Measurements from ENCODE around the gene MYO9B.

MYO9B gene

DNA sequence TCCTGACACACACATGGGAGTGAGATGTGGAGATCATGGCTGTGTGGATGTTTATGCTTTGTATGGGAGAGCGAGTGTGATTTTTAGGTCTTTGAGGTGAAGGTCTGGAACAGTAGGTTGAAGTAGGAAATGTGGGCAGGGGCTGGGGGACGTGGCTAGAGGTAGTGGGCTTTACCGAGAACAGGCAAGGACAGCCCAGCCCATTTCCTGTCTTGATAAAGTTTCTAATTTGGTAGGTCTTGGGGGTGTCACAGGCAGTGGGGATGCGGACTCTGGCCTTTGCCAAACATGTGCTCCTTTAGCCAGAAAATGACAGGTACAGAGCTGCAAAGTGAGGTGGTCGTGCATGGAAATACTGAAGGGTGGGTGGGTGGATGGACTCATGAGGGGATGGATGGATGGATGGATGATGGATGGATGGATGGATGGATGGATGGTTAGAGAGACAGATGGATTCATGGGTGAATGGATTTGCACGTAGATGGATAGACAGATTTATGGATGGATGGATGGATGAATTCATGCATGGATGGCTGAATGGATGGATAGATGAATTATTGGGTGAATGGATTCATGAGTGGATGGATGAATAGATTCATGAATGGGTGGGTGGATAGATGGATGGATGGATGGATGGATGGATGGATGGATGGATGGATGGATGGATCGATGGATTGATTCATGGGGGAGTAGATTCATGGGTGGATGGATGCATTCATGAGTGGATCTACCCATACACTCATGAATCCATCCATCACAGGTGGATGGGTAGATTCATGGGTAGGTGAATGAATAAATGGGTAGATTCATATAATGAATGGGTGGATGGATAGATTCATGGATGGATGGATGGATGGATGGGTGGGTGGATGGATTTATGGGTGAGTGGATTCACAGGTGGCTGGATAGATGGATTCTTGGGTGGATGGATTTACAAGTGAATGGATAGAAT is 70.2 kb downstream of the MYO9B start:
- Histone ChIP-seq H3K9ac (ENCODE audit: low read length) (no peak overlapping the region), H3K4me3 (ENCODE audit: low read length) (no peak overlapping the region), H4K20me1 (ENCODE audit: insufficient read depth, low read length) (peaks cover 14% of the 10 kb centered on the region), H3K4me2 (ENCODE audit: low read length) (no peak overlapping the region), H3K27me3 (ENCODE audit: low read depth, low read length) (no peaks in the 10 kb centered on the region), H3K9me3 (ENCODE audit: insufficient read depth, low read length) (no peaks in the 10 kb centered on the region), H3K79me2 (ENCODE audit: low read length) (peaks cover 10% of the 10 kb centered on the region; the same call in 1 of the 2 replicates), H2AFZ (ENCODE audit: low read depth, low read length) (no peak overlapping the region), H3K4me1 (ENCODE audit: low read length) (no peaks in the 10 kb centered on the region), H3K36me3 (replicated peaks; ENCODE audit: low read depth, low read length) (peaks cover 39% of the 10 kb centered on the region), H3K27ac (ENCODE audit: low read length) (no peak overlapping the region)
- TF ChIP-seq EZH2phosphoT487 (IDR thresholded peaks at IDR 0.05; ENCODE audit: low read depth) = no peak
- TF ChIP-seq, protein P1, sequence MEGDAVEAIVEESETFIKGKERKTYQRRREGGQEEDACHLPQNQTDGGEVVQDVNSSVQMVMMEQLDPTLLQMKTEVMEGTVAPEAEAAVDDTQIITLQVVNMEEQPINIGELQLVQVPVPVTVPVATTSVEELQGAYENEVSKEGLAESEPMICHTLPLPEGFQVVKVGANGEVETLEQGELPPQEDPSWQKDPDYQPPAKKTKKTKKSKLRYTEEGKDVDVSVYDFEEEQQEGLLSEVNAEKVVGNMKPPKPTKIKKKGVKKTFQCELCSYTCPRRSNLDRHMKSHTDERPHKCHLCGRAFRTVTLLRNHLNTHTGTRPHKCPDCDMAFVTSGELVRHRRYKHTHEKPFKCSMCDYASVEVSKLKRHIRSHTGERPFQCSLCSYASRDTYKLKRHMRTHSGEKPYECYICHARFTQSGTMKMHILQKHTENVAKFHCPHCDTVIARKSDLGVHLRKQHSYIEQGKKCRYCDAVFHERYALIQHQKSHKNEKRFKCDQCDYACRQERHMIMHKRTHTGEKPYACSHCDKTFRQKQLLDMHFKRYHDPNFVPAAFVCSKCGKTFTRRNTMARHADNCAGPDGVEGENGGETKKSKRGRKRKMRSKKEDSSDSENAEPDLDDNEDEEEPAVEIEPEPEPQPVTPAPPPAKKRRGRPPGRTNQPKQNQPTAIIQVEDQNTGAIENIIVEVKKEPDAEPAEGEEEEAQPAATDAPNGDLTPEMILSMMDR (IDR thresholded peaks at IDR 0.05; ENCODE audit: low read depth, low read length) = no peak

DNA sequence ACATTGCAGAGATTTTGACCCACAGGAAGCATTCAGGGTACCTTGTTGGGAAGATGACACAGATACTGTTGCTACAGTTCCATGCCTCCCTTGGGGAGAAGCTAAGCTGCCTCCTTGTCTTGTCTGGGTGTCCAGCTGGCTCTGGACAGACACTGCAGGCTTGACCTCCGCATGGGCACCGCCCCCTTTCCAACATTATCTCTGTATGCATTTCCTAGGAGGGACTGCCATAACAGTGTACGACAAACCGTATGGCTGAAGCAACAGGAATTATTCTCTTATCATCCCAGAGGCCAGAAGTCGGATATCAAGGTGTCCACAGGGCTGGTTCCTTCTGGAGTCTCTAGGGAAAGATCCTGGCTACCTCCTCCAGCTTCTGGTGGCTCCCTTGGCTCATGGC is 72.6 kb downstream of the MYO9B start:
- Histone ChIP-seq H3K4me1 (ENCODE audit: low read length) (no peaks in the 10 kb centered on the region), H2AFZ (ENCODE audit: low read depth, low read length) (no peak overlapping the region), H3K27me3 (ENCODE audit: low read depth, low read length) (no peaks in the 10 kb centered on the region), H3K79me2 (ENCODE audit: low read length) (peaks cover 4% of the 10 kb centered on the region; the same call in 1 of the 2 replicates), H3K36me3 (replicated peaks; ENCODE audit: low read depth, low read length) (peaks cover 41% of the 10 kb centered on the region), H3K4me3 (ENCODE audit: low read length) (no peak overlapping the region), H3K4me2 (ENCODE audit: low read length) (no peak overlapping the region), H3K9ac (ENCODE audit: low read length) (no peak overlapping the region), H3K27ac (ENCODE audit: low read length) (no peak overlapping the region), H4K20me1 (ENCODE audit: insufficient read depth, low read length) (peaks cover 9% of the 10 kb centered on the region), H3K9me3 (ENCODE audit: insufficient read depth, low read length) (no peaks in the 10 kb centered on the region)
- TF ChIP-seq EZH2phosphoT487 (IDR thresholded peaks at IDR 0.05; ENCODE audit: low read depth) = no peak
- TF ChIP-seq, protein P1 (IDR thresholded peaks at IDR 0.05; ENCODE audit: low read depth, low read length) = no peak

GRCh38 chr19:17149393-17150135 is 74.0 kb downstream of the MYO9B start:
- no peak overlapping the region for H3K27ac ChIP-seq (ENCODE audit: low read length)
- H3K9me3 ChIP-seq (ENCODE audit: insufficient read depth, low read length) = no peaks in the 10 kb centered on the region
- no peak overlapping the region for H3K4me2 ChIP-seq (ENCODE audit: low read length)
- H3K36me3 ChIP-seq (replicated peaks; ENCODE audit: low read depth, low read length) = peaks cover 53% of the 10 kb centered on the region
- no peaks in the 10 kb centered on the region for H3K27me3 ChIP-seq (ENCODE audit: low read depth, low read length)
- peaks cover 4% of the 10 kb centered on the region; the same call in 1 of the 2 replicates for H3K79me2 ChIP-seq (ENCODE audit: low read length)
- no peak overlapping the region for H3K4me3 ChIP-seq (ENCODE audit: low read length)
- TF ChIP-seq, protein P1 (IDR thresholded peaks at IDR 0.05; ENCODE audit: low read depth, low read length) = no peak
- no peak for TF ChIP-seq EZH2phosphoT487 (IDR thresholded peaks at IDR 0.05; ENCODE audit: low read depth)
- H4K20me1 ChIP-seq (ENCODE audit: insufficient read depth, low read length) = peaks cover 7% of the 10 kb centered on the region; the same call in 1 of the 2 replicates
- no peak overlapping the region for H3K9ac ChIP-seq (ENCODE audit: low read length)
- no peaks in the 10 kb centered on the region for H3K4me1 ChIP-seq (ENCODE audit: low read length)
- no peak overlapping the region for H2AFZ ChIP-seq (ENCODE audit: low read depth, low read length)

GRCh38 chr19:17153996-17154395 is 78.4 kb downstream of the MYO9B start:
- H3K27ac ChIP-seq (ENCODE audit: low read length) = no peak overlapping the region
- no peak overlapping the region for H2AFZ ChIP-seq (ENCODE audit: low read depth, low read length)
- H3K36me3 ChIP-seq (replicated peaks; ENCODE audit: low read depth, low read length) = peaks cover 49% of the 10 kb centered on the region
- H3K4me1 ChIP-seq (ENCODE audit: low read length) = no peaks in the 10 kb centered on the region
- TF ChIP-seq, protein P1 (IDR thresholded peaks at IDR 0.05; ENCODE audit: low read depth, low read length) = no peak
- TF ChIP-seq EZH2phosphoT487 (IDR thresholded peaks at IDR 0.05; ENCODE audit: low read depth) = no peak
- H4K20me1 ChIP-seq (ENCODE audit: insufficient read depth, low read length) = no peaks in the 10 kb centered on the region
- no peak overlapping the region for H3K4me3 ChIP-seq (ENCODE audit: low read length)
- H3K79me2 ChIP-seq (ENCODE audit: low read length) = no peaks in the 10 kb centered on the region
- H3K4me2 ChIP-seq (ENCODE audit: low read length) = no peak overlapping the region
- H3K27me3 ChIP-seq (ENCODE audit: low read depth, low read length) = no peaks in the 10 kb centered on the region
- no peaks in the 10 kb centered on the region for H3K9me3 ChIP-seq (ENCODE audit: insufficient read depth, low read length)
- no peak overlapping the region for H3K9ac ChIP-seq (ENCODE audit: low read length)

Data from OCI-LY3 (cell line).